ENCODE results near the gene SVIL.

- no peak for TF ChIP-seq POLR2AphosphoS5 (IDR thresholded peaks at IDR 0.05)
- TF ChIP-seq, protein P1, sequence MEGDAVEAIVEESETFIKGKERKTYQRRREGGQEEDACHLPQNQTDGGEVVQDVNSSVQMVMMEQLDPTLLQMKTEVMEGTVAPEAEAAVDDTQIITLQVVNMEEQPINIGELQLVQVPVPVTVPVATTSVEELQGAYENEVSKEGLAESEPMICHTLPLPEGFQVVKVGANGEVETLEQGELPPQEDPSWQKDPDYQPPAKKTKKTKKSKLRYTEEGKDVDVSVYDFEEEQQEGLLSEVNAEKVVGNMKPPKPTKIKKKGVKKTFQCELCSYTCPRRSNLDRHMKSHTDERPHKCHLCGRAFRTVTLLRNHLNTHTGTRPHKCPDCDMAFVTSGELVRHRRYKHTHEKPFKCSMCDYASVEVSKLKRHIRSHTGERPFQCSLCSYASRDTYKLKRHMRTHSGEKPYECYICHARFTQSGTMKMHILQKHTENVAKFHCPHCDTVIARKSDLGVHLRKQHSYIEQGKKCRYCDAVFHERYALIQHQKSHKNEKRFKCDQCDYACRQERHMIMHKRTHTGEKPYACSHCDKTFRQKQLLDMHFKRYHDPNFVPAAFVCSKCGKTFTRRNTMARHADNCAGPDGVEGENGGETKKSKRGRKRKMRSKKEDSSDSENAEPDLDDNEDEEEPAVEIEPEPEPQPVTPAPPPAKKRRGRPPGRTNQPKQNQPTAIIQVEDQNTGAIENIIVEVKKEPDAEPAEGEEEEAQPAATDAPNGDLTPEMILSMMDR (IDR thresholded peaks at IDR 0.05) = no peak
Measured at GRCh38 chr10:29681676-29682448, 47.1 kb upstream of the SVIL start.
